ENCODE measurements around the gene CARS2. TPM values are rescaled to one million over a fixed set of nuclear protein-coding genes. Genes with fewer than 3 reads are reported as not detected.

Gene CARS2
- total RNA-seq, 4 donors from 2014 or later = 22.5 to 34.8 (median 28.0) TPM

DNA sequence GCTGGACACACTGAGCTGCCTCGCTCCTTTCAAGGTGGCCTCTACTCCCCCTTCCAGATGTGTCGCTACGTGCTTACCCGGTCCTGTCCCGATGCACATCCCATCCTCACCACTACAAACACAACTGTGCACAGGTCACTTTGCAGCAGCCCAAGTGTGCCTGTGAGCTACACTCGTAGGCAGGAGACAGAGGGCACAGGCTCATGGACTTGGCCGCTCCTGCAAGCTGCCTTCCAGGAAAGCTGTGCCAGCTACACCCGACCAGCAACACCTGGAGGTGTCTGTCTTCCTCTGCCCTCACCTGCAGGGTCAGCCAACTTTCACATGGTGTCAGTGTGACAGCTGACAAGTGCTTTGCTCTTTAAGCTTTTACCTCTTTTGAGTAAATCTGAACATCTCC, 15.4 kb downstream of the CARS2 start:
- peak overlapping the region in 3 of 4 donors; percentile 5 to 62 (median 17) for H3K27ac ChIP-seq
- DNase-seq (peak; percentile 57 to 85), ATAC-seq (peak; percentile 84 to 98)
- no peak for TF ChIP-seq POLR2A (IDR thresholded peaks at IDR 0.05)
- TF ChIP-seq, protein P1, sequence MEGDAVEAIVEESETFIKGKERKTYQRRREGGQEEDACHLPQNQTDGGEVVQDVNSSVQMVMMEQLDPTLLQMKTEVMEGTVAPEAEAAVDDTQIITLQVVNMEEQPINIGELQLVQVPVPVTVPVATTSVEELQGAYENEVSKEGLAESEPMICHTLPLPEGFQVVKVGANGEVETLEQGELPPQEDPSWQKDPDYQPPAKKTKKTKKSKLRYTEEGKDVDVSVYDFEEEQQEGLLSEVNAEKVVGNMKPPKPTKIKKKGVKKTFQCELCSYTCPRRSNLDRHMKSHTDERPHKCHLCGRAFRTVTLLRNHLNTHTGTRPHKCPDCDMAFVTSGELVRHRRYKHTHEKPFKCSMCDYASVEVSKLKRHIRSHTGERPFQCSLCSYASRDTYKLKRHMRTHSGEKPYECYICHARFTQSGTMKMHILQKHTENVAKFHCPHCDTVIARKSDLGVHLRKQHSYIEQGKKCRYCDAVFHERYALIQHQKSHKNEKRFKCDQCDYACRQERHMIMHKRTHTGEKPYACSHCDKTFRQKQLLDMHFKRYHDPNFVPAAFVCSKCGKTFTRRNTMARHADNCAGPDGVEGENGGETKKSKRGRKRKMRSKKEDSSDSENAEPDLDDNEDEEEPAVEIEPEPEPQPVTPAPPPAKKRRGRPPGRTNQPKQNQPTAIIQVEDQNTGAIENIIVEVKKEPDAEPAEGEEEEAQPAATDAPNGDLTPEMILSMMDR (IDR thresholded peaks at IDR 0.05 in 4 of 5, conservative IDR thresholded peaks at IDR 0.05 in 1 of 5) = no peak
- no peaks in the 10 kb centered on the region for H3K9me3 ChIP-seq
- H3K36me3 ChIP-seq = peaks cover 0 to 30% of the 10 kb centered on the region in 2 donors
- H3K4me3 ChIP-seq = no peak overlapping the region
- H3K27me3 ChIP-seq = no peaks in the 10 kb centered on the region
- intact Hi-C loops (cut with DNase I; ENCODE audit: low total_unique reads) = no loop called here
- peaks cover 0 to 9% of the 10 kb centered on the region in 2 donors for H3K4me1 ChIP-seq
- in situ Hi-C loops (cut with MboI; ENCODE audit: low sequenced_read_pairs in 4 of 4) = loop anchor here in 1 of 4 donors (25.0 kb wide), 1 partner anchor 122 kb away; no protein-coding TSS in a partner anchor

DNA sequence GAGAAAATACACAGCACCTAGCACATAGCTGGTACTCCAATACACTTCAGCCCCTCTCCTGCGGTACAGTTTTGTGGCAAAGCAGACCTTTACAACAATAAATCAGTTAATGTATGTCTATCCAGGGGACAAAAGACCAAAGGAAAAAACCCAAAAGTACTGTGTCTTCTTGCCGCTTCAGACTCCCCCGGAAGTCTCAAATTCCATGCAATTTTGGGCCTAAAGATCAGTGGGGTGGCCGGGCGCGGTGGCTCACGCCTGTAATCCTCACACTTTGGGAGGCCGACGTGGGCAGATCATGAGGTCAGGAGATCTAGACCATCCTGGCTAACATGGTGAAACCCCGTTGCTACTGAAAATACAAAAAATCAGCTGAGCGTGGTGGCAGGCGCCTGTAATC, 16.2 kb downstream of the CARS2 start:
- peaks cover 0 to 32% of the 10 kb centered on the region in 2 donors for H3K36me3 ChIP-seq
- no peak for ATAC-seq
- H3K4me3 ChIP-seq = no peak overlapping the region
- H3K9me3 ChIP-seq = no peaks in the 10 kb centered on the region
- H3K27ac ChIP-seq = no peak overlapping the region
- no peak for TF ChIP-seq POLR2A (IDR thresholded peaks at IDR 0.05)
- TF ChIP-seq, protein P1 (IDR thresholded peaks at IDR 0.05 in 4 of 5, conservative IDR thresholded peaks at IDR 0.05 in 1 of 5) = no peak
- in situ Hi-C loops (cut with MboI; ENCODE audit: low sequenced_read_pairs in 4 of 4) = loop anchor here in 1 of 4 donors (25.0 kb wide), 1 partner anchor 123 kb away; no protein-coding TSS in a partner anchor
- H3K27me3 ChIP-seq = no peaks in the 10 kb centered on the region
- DNase-seq = no peak
- intact Hi-C loops (cut with DNase I; ENCODE audit: low total_unique reads) = no loop called here
- peaks cover 0 to 9% of the 10 kb centered on the region in 2 donors for H3K4me1 ChIP-seq

DNA sequence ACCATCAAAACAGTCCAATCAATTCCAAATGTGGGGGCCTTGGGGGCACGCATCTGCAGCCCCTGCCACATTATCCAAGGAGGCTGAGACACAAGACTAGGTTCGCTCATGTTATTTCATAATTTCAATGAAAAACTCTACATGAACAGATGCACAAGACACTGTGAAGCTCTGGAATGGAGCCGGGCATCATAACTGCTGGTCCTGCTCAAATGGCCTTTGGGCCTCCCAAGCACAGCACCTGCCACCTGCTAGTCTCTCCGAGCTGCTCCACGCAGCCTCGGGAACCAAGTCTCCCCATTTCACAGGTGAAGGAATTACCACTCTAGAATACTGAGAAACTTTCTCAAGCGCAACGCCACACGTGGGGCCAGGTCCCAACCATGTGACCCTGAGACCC, 16.9 kb downstream of the CARS2 start:
- Histone ChIP-seq H3K27me3 (no peaks in the 10 kb centered on the region), H3K9me3 (no peaks in the 10 kb centered on the region), H3K27ac (no peak overlapping the region), H3K4me3 (no peak overlapping the region), H3K36me3 (peaks cover 0 to 26% of the 10 kb centered on the region in 2 donors), H3K4me1 (peaks cover 0 to 9% of the 10 kb centered on the region in 2 donors)
- ATAC-seq = no peak
- intact Hi-C loops (cut with DNase I; ENCODE audit: low total_unique reads) (no loop called here), in situ Hi-C loops (cut with MboI; ENCODE audit: low sequenced_read_pairs in 4 of 4) (loop anchor here in 1 of 4 donors (25.0 kb wide), 1 partner anchor 123 kb away; no protein-coding TSS in a partner anchor)
- TF ChIP-seq, protein P1 (IDR thresholded peaks at IDR 0.05 in 4 of 5, conservative IDR thresholded peaks at IDR 0.05 in 1 of 5) = no peak
- no peak for TF ChIP-seq POLR2A (IDR thresholded peaks at IDR 0.05)
- DNase-seq = no peak

DNA sequence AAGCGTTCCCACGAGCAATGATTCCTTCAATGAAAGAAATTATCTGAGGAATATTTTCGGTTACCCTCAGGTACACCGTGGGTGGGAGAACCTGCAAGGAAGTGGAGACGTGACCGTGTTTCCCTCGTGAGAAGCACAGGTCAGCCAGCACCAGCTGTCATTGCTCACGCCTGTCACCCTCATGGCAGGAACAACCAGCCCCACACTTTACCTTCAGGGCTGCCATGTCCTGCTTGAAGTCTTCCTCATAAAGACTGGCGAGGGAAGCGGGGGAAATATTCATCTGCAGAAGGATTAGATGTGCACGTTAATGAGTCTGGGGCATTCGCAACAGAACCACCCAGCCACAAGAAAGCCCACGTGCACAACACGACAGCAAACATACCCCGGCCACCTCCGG, 18.2 kb downstream of the CARS2 start:
- TF ChIP-seq POLR2A (IDR thresholded peaks at IDR 0.05) = no peak
- TF ChIP-seq, protein P1 (IDR thresholded peaks at IDR 0.05 in 4 of 5, conservative IDR thresholded peaks at IDR 0.05 in 1 of 5) = no peak
- ATAC-seq = no peak
- no peak for DNase-seq
- peaks cover 0 to 9% of the 10 kb centered on the region in 2 donors for H3K4me1 ChIP-seq
- in situ Hi-C loops (cut with MboI; ENCODE audit: low sequenced_read_pairs in 4 of 4) = loop anchor here in 1 of 4 donors (25.0 kb wide), 1 partner anchor 125 kb away; no protein-coding TSS in a partner anchor
- H3K9me3 ChIP-seq = no peaks in the 10 kb centered on the region
- intact Hi-C loops (cut with DNase I; ENCODE audit: low total_unique reads) = no loop called here
- peaks cover 0 to 23% of the 10 kb centered on the region in 2 donors for H3K36me3 ChIP-seq
- no peak overlapping the region for H3K4me3 ChIP-seq
- H3K27ac ChIP-seq = no peak overlapping the region
- H3K27me3 ChIP-seq = no peaks in the 10 kb centered on the region
